H1 (cell line): ENCODE measurements around the gene RGS5. TPM values are rescaled to one million over a fixed set of nuclear protein-coding genes. Genes with fewer than 3 reads are reported as not detected.

Experiments
- CTCF ChIA-PET: fragments of 300-600 bp; sonication (Branson Sonifier 250); formaldehyde crosslinking; loops from one replicate; lab custom pipeline; 2021; ENCODE audit not compliant: partially characterized antibody; lab: Charles Lee
- POLR2A ChIA-PET: fragments of 300-600 bp; sonication (Branson Sonifier 250); formaldehyde crosslinking; loops from one replicate; lab custom pipeline; 2021; ENCODE audit warnings: inconsistent platforms; ENCODE audit not compliant: partially characterized antibody; lab: Charles Lee
- DNase-seq, 2 experiments: peaks; one replicate each; pipeline versions ENCODE4 v3.0.0 to v3.0.0-alpha.2; 2010 to 2022; ENCODE audit warnings: low spot score in 2 of 2, low read depth in 1 of 2, mixed read lengths in 1 of 2
- FAIRE-seq: peaks from 2 replicates; lab custom pipeline; 2011; peaks lifted over from hg19 to GRCh38; lab: Jason Lieb, UNC
- H2AFZ ChIP-seq: 2 replicates; pipeline ENCODE4 v1.8.1; 2012; ENCODE audit warnings: low read length, inconsistent platforms
- H2AK5ac ChIP-seq: 2 replicates; pipeline ENCODE4 v1.6.1; 2013; ENCODE audit warnings: low read depth, low read length
- H2BK120ac ChIP-seq: replicated peaks from 2 replicates; pipeline ENCODE3; 2013; ENCODE audit warnings: low read depth, low read length, inconsistent platforms
- H2BK12ac ChIP-seq: 2 replicates; pipeline ENCODE4 v1.6.1; 2013; ENCODE audit warnings: low read depth, low read length
- H2BK15ac ChIP-seq: 2 replicates; pipeline ENCODE4 v1.6.1; 2013; ENCODE audit warnings: low read length
- H2BK20ac ChIP-seq: 2 replicates; pipeline ENCODE4 v1.6.1; 2013; ENCODE audit warnings: low read length
- H2BK5ac ChIP-seq: 2 replicates; pipeline ENCODE4 v1.6.1; 2013; ENCODE audit warnings: low read depth, low read length
- H3K14ac ChIP-seq: 2 replicates; pipeline ENCODE4 v1.6.1; 2013; ENCODE audit warnings: inconsistent platforms; ENCODE audit not compliant: insufficient read length
- H3K18ac ChIP-seq: 2 replicates; pipeline ENCODE4 v1.6.1; 2013; ENCODE audit warnings: low read length; ENCODE audit errors: extremely low read depth
- H3K23ac ChIP-seq: 2 replicates; pipeline ENCODE4 v1.6.1; 2013; ENCODE audit warnings: inconsistent platforms; ENCODE audit not compliant: insufficient read length
- H3K23me2 ChIP-seq: 2 replicates; pipeline ENCODE4 v1.6.1; 2013; ENCODE audit warnings: low read depth, low read length
- H3K27ac ChIP-seq: 2 replicates; pipeline ENCODE4 v1.6.1; 2011; ENCODE audit warnings: low read depth, low read length, inconsistent platforms
- H3K27me3 ChIP-seq, 4 experiments: replicated peaks in 1 of 4; 1 replicate in 1 of 4; 2 replicates in 3 of 4; pipeline versions ENCODE4 v1.6.1 to v1.8.1; 2011 to 2013; ENCODE audit warnings: low read length in 3 of 4, mild to moderate bottlenecking in 3 of 4, inconsistent platforms in 2 of 4, mixed read lengths in 2 of 4, moderate library complexity in 1 of 4; ENCODE audit not compliant: control insufficient read depth in 3 of 4, insufficient read depth in 3 of 4; ENCODE audit errors: extremely low read depth in 1 of 4
- H3K36me3 ChIP-seq, 4 experiments: 2 replicates each; pipeline versions ENCODE4 v1.6.1 to v1.8.1; 2011 to 2013; ENCODE audit warnings: mild to moderate bottlenecking in 4 of 4, low read length in 3 of 4, moderate library complexity in 2 of 4, control low read depth in 1 of 4, inconsistent platforms in 1 of 4; ENCODE audit not compliant: insufficient read depth in 4 of 4, control insufficient read depth in 2 of 4
- H3K4ac ChIP-seq: replicated peaks from 2 replicates; pipeline ENCODE3; 2013; ENCODE audit warnings: low read length, low read depth, mixed read lengths, inconsistent platforms; ENCODE audit not compliant: insufficient read length
- H3K4me1 ChIP-seq, 4 experiments: replicated peaks in 1 of 4; 1 replicate in 1 of 4; 2 replicates in 3 of 4; pipeline versions ENCODE4 v1.6.1 to v1.8.1; 2011 to 2013; ENCODE audit warnings: low read length in 3 of 4, inconsistent platforms in 2 of 4, mixed read lengths in 1 of 4; ENCODE audit not compliant: insufficient read depth in 4 of 4, control insufficient read depth in 3 of 4
- H3K4me2 ChIP-seq, 2 experiments: 2 replicates each; pipeline versions ENCODE4 v1.6.1 to v1.8.1; 2011 to 2013; ENCODE audit warnings: low read depth in 2 of 2, low read length in 2 of 2, control low read depth in 1 of 2, inconsistent platforms in 1 of 2, mild to moderate bottlenecking in 1 of 2; ENCODE audit not compliant: insufficient read depth in 1 of 2
- H3K4me3 ChIP-seq, 4 experiments: fragments of 200-600, 300-600 bp in 1 of 4; sonication (generic), shearing (Covaris generic), sonication (Bioruptor Twin) in 1 of 4; 2 replicates each; pipeline versions ENCODE4 v1.5.1 to v1.8.1; 2011 to 2016; ENCODE audit warnings: low read length in 4 of 4, low read depth in 3 of 4, control low read depth in 2 of 4, inconsistent platforms in 2 of 4, mild to moderate bottlenecking in 2 of 4, mixed read lengths in 1 of 4, moderate library complexity in 1 of 4; ENCODE audit not compliant: insufficient read depth in 2 of 4; ENCODE audit errors: extremely low read depth in 1 of 4
- H3K56ac ChIP-seq: replicated peaks from 2 replicates; pipeline ENCODE3; 2013; ENCODE audit warnings: low read depth, mild to moderate bottlenecking, mixed read lengths, low read length, inconsistent platforms; ENCODE audit not compliant: insufficient read length
- H3K79me1 ChIP-seq: 2 replicates; pipeline ENCODE4 v1.6.1; 2013; ENCODE audit warnings: low read depth, low read length, control low read depth
- H3K79me2 ChIP-seq, 2 experiments: 2 replicates each; pipeline versions ENCODE4 v1.6.1 to v1.8.1; 2012 to 2013; ENCODE audit warnings: low read length in 2 of 2, mild to moderate bottlenecking in 2 of 2, inconsistent platforms in 1 of 2; ENCODE audit not compliant: insufficient read depth in 2 of 2, control insufficient read depth in 1 of 2
- H3K9ac ChIP-seq, 4 experiments: replicated peaks in 1 of 4; 1 replicate in 1 of 4; 2 replicates in 3 of 4; pipeline versions ENCODE4 v1.6.1 to v1.8.1; 2011 to 2013; ENCODE audit warnings: low read depth in 3 of 4, low read length in 3 of 4, control low read depth in 2 of 4, mild to moderate bottlenecking in 2 of 4, moderate library complexity in 2 of 4, inconsistent platforms in 1 of 4; ENCODE audit errors: extremely low read depth in 1 of 4
- H3K9me3 ChIP-seq, 2 experiments: 2 replicates each; pipeline versions ENCODE4 v1.6.1 to v1.8.1; 2012 to 2013; ENCODE audit warnings: mild to moderate bottlenecking in 2 of 2, moderate library complexity in 2 of 2, control low read depth in 1 of 2, inconsistent platforms in 1 of 2, low read depth in 1 of 2, low read length in 1 of 2, mixed read lengths in 1 of 2; ENCODE audit not compliant: insufficient read depth in 2 of 2
- H4K20me1 ChIP-seq, 2 experiments: replicated peaks in 1 of 2; 2 replicates each; pipeline versions ENCODE3 to v1.8.1; 2011 to 2013; ENCODE audit warnings: inconsistent platforms in 2 of 2, low read length in 2 of 2, mild to moderate bottlenecking in 1 of 2; ENCODE audit not compliant: insufficient read depth in 2 of 2, control insufficient read depth in 1 of 2
- H4K5ac ChIP-seq: 2 replicates; pipeline ENCODE4 v1.6.1; 2013; ENCODE audit warnings: low read length, low read depth, mixed read lengths, inconsistent platforms; ENCODE audit not compliant: insufficient read length
- H4K8ac ChIP-seq: 2 replicates; pipeline ENCODE4 v1.8.0; 2013; ENCODE audit warnings: mild to moderate bottlenecking, moderate library complexity, low read length, inconsistent platforms; ENCODE audit not compliant: insufficient read depth; ENCODE audit errors: extremely low read depth
- H4K91ac ChIP-seq: replicated peaks from 2 replicates; pipeline ENCODE3; 2013; ENCODE audit warnings: low read length, mixed read lengths, inconsistent platforms; ENCODE audit not compliant: insufficient read length
- CEBPB ChIP-seq: IDR thresholded peaks from 2 replicates; pipeline ENCODE4 v1.6.1; 2012; ENCODE audit warnings: low read depth, low read length
- EZH2 ChIP-seq: fragments of 200-600 bp; sonication (generic); IDR thresholded peaks from 2 replicates; pipeline ENCODE4 v1.7.1; 2012; ENCODE audit warnings: low read depth, mild to moderate bottlenecking, moderate library complexity, low read length, inconsistent platforms; ENCODE audit not compliant: severe bottlenecking
- KDM4A ChIP-seq: IDR thresholded peaks from one replicate; pipeline ENCODE4 v1.7.1; 2012; ENCODE audit warnings: low read depth, mild to moderate bottlenecking, moderate library complexity, low read length, inconsistent platforms; ENCODE audit not compliant: severe bottlenecking
- SIX5 ChIP-seq: IDR thresholded peaks from 2 replicates; pipeline ENCODE4 v1.6.1; 2011; ENCODE audit warnings: mild to moderate bottlenecking, low read depth, low read length
- SP4 ChIP-seq: IDR thresholded peaks from 2 replicates; pipeline ENCODE4 v1.6.1; 2012; ENCODE audit warnings: low read length, inconsistent platforms
- TAF7 ChIP-seq: optimal IDR thresholded peaks from 2 replicates; pipeline ENCODE3; 2011; ENCODE audit warnings: low read depth, mild to moderate bottlenecking, inconsistent platforms, low read length, moderate library complexity, borderline replicate concordance
- WGBS, 2 experiments: shearing (Covaris generic) in 1 of 2; methylation state at CpG; one replicate each; pipeline versions ENCODE4 v1.1.6 to v1.1.7; 2013 to 2015; ENCODE audit warnings: low lambda C conversion rate in 2 of 2, mixed read lengths in 2 of 2, inconsistent platforms in 1 of 2, low coverage in 1 of 2, missing lambda C conversion rate in 1 of 2; ENCODE audit not compliant: insufficient replicate concordance in 2 of 2, insufficient coverage in 1 of 2, insufficient read length in 1 of 2; ENCODE audit errors: extremely low coverage in 1 of 2, missing lambda C conversion rate in 1 of 2; 5-methylcytosine and 5-hydroxymethylcytosine counted together
- polyA plus RNA-seq, 7 experiments: library from polyadenylated mRNA; depleted of rRNA in 3 of 7; stranded (reverse) in 5 of 7; unstranded in 2 of 7; fragments of >200 nt in 5 of 7; fragments of 200-250 nt in 2 of 7; gene quantifications; 1 replicate in 5 of 7; 2 replicates in 1 of 7; 4 replicates in 1 of 7; pipeline versions ENCODE4 v1.2.1 to v1.2.3, GENCODE V29; 2011 to 2013; ENCODE audit warnings: missing spikeins in 2 of 7, mixed read lengths in 2 of 7
- total RNA-seq: library from RNA; stranded (reverse); fragmentation: NEBNext Ultra II Directional; extraction: Animal tissue kit (Norgen Biotek cat#: 25700); gene quantifications from 2 replicates; pipeline ENCODE4 v1.2.1, GENCODE V29; 2021
- TF ChIP-seq, protein P1 (sequence below): IDR thresholded peaks from 2 replicates; pipeline ENCODE4 v1.6.1; 2011; ENCODE audit warnings: low read length, improper control_type of control experiment

The RGS5 gene
- total and polyA plus RNA-seq, 2 of the 8 experiments (the other 6 are each of a cell fraction or from before 2014, with no cell fraction given): 75.5 to 103 TPM

DNA sequence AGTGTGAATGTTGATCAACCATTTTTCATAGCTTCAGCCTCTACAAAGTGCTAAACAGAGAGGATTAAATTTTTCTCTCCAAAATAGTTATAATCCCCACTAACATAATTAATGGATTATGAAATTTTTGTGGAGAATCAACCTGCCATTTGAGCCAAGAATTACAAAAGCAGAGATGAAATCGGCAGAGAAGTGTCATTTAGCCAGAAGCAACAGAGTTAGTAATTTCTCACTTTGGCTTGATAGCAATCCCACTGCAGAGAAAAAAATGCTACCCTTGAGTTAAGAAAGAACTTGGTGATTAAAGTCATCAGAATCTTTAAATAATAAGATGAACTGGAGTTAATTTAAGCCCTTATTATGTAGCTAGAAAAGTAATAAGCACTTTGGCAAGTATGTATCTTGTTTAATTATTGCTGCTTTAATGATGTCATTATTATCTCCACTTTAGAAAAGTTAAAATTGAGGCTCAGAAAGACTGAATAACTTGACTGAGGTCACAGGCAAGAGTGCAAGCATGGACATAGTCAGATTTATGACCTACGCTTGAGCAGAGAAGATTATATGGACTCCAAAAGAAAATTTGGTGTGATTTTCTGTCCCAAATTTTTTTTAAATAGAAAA is 96.2 kb downstream of the RGS5 start:
- Histone ChIP-seq H3K9ac (no peak overlapping the region), H3K56ac (no peak overlapping the region), H3K4me1 (no peaks in the 10 kb centered on the region), H2AK5ac (no peak overlapping the region), H3K27me3 (no peaks in the 10 kb centered on the region), H3K4ac (no peak overlapping the region), H2BK5ac (no peak overlapping the region), H3K79me1 (no peaks in the 10 kb centered on the region), H4K20me1 (no peaks in the 10 kb centered on the region), H3K36me3 (no peaks in the 10 kb centered on the region), H3K79me2 (no peaks in the 10 kb centered on the region), H3K23ac (no peak overlapping the region), H2BK15ac (no peak overlapping the region), H4K91ac (no peak overlapping the region), H3K14ac (no peak overlapping the region)
- ChIA-PET CTCF (interaction anchor here (1.2 to 1.5 kb wide), 3 partner anchors 34 to 117 kb away, joined by 3 to 6 read pairs (median 4); no protein-coding TSS in a partner anchor), POLR2A (no interaction called here)
- no peak for DNase-seq
- whole genome bisulfite sequencing, 2 experiments: 97% methylated on average over 2 of the region's 2 CpGs; no CpG with 5 or more reads in 1 of the 2 experiments
- FAIRE-seq: no peak
- TF ChIP-seq CEBPB (no peak), SIX5 (no peak), SP4 (no peak), EZH2 (no peak), TAF7 (no peak), KDM4A (no peak)
- TF ChIP-seq, protein P1, sequence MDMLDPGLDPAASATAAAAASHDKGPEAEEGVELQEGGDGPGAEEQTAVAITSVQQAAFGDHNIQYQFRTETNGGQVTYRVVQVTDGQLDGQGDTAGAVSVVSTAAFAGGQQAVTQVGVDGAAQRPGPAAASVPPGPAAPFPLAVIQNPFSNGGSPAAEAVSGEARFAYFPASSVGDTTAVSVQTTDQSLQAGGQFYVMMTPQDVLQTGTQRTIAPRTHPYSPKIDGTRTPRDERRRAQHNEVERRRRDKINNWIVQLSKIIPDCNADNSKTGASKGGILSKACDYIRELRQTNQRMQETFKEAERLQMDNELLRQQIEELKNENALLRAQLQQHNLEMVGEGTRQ: no peak
- TF ChIP-seq, all 59 proteins: peak for 0
- Histone ChIP-seq H3K23me2 (no peaks in the 10 kb centered on the region), H2AFZ (no peak overlapping the region), H3K18ac (no peak overlapping the region), H4K5ac (no peak overlapping the region), H3K27ac (no peak overlapping the region), H3K4me2 (no peak overlapping the region), H2BK12ac (no peak overlapping the region), H4K8ac (no peak overlapping the region), H2BK20ac (no peak overlapping the region), H3K4me3 (no peak overlapping the region), H3K9me3 (peaks cover 0 to 5% of the 10 kb centered on the region in 2 experiments; a peak in 2 of 4 replicates), H2BK120ac (no peak overlapping the region)
